Measurements from ENCODE around the gene PREP.
"Not testable (repeated sequence)": the region's sequence is repeated elsewhere in the genome, so short reads cannot be mapped to it uniquely, and the experiment has no call there.

PREP gene

DNA sequence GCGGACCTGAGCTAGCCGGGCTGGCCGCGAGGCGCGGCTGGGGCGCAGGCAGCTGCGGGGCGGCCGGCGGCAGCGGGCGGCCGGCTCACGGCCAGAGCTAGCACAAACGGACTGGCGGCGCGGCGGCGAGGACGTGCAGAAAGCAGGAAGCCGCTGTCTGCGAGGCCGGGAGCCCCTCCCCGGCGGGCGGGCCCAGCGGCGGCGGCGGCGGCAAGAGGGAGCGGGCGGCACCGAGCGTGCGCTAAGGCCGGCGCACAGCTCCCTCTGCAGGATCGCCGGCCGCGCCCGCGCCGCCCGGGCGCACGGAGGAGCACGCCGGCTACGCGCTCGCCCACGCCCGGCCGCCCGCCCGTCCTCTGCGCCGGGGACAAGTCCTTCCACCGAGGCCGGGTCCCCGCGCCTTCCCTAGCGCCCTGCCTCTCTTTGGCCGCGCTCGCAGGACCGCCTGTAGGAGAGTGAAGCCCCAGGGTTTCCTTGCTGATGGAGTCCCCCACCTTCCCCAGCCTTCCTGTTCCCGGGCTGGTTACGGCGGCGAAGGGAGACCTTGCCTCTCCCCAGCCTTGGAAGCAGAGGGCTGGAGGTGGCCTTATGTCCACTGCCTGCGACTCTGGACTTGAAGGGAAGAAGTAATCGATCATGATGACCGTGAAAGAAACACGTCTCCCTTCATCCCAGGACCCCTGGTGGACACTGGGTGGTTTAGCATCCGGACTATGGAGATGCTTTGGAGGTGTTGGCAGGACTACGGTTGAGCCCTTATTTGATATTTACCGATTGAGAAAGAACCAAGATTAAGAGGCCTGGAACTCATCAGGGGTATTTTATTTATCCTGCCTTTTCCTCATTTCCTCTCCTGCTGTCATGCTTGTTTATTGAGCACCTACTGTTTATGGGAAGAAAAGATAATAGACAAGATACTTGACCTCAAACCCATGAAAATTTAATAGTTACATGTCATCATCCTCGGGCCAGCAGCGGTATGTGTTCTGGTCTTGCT, at the start of gene PREP:
Gene PREP, minus strand, starts transcription at position 144 of the 997 bp plus-strand sequence. CDS start 191 bp downstream, outside the sequence.
- peak in 1 of 2 experiments; percentile 25 for DNase-seq

DNA sequence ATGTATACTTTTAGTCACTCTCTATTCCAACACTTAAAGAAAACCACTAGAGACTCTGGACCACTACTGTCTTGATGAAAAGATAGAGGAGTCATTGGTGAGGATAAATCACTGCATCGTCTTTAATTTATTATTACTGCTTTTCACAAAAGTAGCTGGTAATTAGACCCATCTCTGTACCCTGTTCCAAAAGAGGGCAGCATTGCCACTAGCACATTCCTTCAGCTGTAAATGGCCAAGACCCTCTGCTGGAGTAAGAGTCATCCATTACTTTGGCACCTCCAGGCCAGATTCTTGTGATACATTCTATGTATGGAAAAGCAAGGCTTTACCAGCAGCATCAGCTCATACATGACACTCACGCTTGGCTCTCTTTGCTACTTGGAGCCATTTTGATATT, 49.5 kb upstream of the PREP start:
- DNase-seq, result no peak

DNA sequence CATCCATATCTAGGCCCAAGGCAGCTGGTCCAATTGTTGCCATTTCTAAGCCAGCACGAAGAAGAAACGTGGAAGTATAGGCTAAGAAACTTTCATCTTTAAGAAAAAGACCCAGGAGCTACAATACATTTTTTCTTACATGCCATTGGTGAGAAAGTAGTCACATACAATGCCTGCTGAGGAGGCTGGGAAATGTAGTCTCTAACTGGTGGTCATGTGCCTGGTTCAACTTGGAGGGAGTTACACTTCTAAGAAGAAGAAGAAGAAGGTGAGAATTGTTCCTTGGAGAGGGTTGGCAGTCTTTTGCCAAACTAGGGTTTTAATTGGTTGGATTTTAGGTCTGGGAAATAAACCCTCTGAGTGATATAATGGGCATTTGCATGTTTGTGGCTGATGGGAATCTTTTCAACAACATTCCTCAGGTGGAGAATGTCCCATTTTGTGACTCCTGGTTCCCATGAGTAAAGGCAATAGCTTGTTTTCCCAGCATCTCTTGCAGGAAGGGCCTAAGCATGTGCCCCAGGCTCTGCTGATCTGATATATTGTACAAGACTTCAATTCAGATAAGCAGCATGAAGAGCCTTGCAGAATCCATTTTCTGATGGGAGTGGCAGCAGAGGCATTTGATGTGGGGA, 47.0 kb upstream of the PREP start:
- DNase-seq, result no peak

DNA sequence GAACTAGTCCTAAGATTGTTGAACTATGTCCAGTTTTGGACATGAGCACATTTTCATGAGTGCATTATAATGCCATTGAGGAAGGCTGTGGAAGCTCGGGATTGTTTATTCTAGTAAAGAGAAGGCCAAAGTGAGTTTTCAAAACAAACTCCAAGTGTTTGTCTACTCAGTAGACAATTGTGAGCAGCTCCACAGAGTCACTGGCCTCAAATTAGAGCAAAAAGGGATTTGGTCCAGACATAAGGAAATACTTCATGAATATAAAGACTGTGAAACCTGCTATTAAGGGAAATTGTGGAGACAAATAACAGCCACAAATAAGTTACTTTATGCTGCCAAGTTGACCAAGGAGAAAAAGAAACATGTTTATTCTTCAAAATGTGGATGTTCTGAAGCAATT, 42.6 kb upstream of the PREP start:
- DNase-seq, result no peak

DNA sequence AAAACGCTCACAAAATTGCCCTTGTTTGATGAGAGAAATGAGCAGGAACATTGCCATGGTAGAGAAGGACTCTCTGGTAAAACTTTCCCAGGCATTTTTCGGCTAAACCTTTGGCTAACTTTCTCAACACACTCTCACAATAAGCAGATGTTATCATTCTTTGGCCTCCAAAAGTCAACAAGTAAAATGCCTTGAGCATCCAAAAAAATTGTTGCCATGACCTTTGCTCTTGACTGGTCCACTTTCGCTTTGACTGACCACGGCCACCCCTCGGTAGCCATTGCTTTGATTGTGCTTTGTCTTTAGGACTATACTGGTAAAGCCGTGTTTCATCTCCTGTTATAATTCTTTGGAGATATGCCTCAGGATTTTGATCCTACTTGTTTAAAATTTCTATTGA, 41.1 kb upstream of the PREP start:
- DNase-seq, result no peak

DNA sequence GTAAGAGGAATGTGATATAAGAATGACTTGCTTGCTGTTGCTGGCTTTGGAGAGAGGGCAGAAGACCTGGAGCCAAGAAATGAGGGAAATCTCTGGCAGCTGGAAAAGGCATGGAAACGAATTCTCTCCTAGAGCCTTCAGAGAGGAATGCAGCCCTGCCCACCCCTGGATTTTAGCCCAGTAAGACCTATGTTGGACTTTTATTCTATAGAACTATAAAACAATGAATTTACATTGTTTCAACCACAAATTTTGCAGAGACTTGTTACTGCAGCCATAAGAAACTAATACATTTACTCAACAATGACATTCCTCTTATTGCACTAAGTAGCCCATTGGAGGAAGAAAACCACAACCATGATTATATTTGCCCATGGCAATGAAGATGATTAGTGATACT, 39.5 kb upstream of the PREP start:
- DNase-seq, result no peak

DNA sequence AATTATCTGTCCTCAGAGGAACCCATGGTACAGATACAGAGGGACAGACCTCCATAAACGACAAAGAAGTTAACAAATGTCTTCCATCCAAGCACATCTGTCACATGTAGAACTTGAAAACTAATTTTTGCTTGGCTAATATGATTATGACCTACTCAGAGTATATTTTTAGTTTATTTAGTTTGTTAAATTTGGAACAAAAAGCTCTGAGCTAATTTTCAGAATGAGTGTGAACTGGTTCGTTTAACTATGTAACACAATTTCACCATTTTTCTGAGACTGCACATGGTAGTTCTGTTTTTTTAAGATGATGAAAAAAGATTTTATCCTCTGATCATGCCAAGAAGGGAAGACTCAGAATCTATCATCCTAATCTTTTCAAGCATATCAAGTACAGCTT, 34.4 kb upstream of the PREP start:
- DNase-seq, result no peak

DNA sequence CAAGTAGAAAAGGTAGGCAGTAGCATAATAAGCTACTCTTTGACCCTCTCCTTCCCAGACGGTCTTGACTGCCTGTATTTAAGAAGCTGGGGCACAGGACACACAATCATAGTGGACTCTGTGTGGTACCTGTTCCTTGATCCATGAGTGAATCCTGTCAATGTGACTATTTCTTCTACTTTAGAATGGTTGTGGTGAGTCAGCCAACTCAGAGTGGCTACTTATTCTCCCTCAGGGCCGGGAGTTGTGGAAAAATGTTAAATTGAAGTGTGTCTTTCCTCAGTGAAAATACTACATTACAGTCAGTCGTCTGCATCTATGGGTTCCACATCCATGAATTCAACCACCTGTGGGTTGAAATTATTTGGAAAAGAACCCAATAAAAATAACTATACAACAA, 30.8 kb upstream of the PREP start:
- no peak for DNase-seq

DNA sequence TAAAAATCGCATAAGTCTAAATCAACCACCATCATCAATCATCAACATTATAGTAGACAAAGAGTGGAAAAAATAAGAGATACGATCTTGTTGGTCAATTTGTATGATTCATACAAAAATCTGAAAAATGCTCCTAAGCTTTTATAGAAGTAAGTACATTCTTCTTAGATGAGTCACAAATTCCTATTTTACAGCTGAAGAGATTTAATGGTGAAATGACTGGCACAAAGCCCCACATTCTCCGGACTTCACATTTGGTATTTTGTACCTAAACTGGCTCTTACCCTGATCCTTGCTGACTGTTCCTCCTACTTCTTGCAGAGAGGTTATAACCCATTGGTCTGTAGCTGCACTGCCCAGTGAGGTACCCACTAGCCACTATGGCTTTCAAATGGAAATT, 29.9 kb upstream of the PREP start:
- DNase-seq, result no peak

DNA sequence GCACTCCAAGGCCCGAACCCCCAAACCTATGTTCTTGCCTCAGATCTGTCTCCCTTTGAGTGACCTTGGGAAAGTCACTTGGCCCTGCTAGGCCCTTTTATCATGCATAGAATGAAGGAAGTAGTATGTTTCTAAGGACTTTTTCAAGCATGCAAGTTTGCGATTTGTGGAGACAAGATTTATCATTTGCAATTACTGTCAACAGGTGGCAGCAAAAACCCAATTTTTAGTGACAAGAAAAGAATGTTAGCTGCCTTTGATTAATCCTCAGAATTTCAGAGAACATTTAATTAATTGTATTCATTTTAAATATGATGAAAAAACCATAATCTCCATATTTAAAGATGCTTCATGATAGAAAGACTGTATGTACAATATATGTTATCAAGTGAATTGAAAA, 28.3 kb upstream of the PREP start:
- peak in 1 of 2 experiments; percentile 3 for DNase-seq

DNA sequence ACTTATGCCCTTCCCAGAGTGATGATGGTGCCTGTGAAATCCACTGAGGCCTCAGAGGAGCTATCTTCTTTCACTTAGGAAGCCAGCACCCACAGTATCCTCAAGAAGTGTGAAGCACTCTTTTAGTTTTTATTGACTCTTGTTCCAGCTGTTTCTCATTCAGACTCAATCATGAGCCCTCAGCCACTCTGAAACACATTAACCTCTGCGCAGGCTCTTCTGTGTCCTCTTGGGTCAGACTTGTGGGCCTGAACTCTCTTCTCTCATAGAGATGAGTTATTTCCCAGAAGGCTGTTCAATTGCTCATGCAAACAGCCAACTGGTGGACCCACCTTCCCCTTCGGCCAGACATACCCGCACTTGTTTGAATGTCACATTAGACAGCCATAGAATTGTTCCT, 27.8 kb upstream of the PREP start:
- DNase-seq, result no peak

DNA sequence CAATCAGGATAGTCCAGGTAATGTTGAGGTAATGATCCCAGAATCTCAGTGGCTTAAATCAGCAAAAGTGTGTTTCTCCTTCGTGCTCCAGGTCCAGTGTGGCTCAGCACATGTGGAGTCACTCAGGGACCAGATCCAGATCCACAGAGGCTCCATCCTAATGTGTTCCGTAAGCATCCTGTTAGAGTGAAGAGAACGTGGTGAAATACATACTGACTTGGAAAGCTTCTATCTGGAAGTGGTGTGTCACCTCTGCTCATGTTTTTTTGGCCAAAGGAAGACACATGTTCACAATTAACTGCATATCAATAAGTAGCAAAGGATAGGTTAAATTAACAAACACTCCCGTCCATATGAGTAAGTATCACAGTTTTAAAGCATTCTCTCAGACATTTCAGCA, 26.8 kb upstream of the PREP start:
- DNase-seq, result no peak

DNA sequence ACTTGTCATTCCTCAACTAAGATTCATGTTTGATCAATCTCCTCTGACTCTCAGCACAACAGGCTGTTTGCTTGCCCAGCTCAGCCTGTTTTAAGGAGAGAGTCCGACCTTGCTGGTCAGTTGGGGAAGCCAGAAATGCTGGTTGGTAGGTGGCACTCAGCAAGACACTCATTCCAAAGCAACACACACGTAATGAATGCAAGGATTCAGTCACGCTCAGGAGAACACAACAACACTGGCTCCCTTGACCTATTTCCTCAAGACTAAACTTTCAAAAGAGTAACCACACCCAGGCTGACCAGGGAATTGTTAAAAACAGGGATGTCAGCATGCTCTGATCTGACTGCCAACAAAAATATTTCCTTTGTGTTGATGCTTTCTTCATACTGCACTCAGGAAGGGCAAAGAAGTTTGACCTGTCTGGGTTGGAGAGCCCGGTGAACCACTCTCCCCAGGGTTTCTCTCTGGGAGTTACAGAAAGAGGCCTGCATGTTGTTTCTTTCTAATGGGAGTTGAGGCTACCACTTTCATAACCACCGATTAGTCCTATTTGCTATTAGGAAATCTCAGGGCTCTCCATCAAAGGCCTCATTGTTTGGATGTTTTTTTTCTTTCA, 25.6 kb upstream of the PREP start:
- no peak for DNase-seq

DNA sequence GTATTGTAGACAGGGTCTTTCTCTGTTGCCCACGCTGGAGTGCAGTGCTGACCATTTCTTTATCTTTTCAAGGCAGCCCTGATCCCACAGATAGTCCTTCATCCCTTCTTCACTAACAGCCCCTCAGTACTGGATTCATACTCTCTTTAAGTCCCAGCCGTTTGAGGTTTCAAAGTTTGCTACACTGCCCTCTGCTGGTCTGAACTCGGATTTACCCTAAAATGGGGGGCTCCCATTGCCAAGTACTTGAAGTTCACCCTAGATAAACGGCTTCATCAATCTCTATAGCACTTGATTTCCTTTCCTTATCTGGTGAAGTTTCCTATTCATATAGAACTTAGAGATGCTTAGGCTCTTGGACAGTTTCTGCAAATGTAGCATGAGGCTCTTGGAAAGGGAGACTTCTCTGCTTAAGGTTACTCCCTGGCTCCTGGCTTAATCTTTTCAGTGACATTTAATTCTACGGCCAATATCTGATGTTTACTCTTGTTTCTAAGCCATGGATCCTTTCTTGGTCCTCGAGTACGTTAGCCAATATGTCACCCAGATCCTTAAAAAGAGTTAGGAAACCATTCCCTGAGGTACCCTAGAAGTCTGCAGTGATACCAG, 21.4 kb upstream of the PREP start:
- DNase-seq, result no peak

DNA sequence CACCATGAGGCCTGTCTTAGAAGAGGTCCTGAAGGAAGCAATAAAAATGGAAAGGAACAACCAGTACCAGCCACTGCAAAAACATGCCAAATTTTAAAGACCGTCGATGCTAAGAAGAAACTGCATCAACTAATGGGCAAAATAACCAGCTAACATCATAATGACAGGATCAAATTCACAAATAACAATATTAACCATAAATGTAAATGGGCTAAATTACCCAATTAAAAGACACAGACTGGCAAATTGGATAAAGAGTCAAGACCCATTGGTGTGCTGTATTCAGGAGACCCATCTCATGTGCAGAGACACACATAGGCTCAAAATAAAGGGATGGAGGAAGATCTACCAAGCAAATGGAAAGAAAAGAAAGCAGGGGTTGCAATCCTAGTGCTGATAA, 14.1 kb upstream of the PREP start:
- not testable (repeated sequence) for DNase-seq

DNA sequence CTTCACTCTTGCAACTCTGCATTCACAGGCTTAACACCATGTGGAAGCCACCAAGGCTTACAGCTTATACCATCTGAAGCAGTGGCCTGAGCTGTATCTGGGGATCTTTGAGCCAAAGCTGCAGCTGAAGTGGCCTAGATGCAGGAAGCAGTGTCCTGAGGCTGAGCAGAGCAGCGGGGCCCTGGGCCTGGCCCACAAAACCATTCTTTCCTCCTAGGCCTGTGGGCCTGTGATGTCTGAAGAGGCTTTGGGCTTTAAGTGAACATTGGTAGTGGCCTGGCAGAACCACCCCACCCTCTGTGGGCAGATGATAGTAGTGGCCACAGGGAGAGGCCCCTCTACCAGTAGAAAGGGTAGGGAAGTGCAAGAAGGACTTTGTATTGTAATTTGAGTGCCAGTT, 6.9 kb upstream of the PREP start:
- DNase-seq, result no peak

DNA sequence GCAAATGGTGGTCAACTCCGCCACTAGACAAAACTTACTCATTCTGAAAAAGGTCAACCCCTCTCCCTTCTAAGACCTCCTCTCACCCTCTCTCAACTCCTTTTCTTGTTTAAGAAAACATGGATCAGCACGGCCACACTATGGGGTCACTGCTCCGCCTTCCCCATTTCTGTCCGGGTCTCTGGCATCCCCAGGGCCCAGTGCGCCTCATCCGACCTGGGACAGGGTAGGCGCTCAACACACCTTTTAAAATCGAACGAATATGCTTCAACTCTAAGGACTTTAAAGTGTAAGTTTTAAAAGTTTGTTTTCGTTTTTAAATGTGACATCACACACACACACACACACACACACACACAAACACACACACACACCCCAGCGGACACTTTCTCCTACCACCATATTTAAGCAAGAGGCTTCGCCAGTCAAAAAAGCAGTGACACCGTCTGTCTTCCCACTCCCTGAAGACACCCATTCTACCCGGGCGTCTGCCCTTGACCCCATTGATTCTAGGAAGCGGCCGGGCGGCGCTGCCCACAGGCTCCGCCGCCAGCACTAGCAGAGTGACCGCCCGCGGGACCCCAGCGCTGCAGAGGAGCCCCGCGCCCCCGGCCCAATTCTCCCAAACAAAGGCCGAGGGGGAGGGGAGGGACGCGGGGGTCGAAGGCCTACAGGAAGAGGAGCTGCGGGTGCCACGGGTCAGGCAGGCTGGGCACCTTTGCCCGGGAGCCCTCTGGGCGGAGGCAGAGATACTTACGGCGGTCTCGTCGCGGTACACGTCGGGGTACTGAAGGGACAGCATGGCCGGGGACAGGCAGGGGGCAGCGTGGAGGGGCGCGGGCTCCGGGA, 568 bp downstream of the PREP start:
- DNase-seq, result no peak

DNA sequence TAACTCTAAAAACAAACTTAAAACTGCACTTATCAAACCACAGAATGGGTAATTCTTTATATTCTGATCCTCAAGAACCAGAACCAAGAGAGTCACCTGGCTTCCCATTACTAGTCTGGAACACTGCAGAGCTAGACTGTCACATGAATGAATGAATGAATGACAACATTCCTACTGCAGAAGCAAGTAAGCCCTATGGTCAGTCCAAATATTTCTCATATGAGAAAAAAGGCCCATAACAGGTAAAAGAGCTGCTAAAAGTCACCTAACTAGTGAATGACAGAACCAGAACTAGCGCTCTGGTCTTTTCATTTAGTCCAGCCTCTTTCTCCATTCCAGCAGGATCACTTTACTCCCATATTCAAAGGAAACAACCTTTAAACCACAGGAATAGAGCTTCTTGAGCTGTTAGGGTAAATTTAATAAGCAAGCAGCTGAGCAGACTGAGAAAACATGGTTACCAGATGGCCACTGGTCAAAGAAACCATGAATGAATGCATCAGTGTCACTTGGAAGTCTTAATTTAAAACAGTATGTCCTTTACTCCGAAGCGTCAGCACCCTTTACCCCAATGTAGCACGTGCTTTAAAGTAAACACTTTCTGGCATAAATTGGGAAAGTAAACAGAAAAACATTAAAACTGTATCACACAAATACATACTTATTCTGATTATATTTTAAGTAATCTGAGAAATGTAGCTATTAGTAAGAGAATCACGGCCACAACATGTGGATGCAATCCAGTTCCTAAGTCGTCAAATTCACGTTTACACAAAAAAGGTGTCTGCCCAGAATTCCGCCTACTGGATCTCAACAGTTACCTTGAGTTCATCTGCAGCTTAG, 1.4 kb downstream of the PREP start:
- no peak for DNase-seq

DNA sequence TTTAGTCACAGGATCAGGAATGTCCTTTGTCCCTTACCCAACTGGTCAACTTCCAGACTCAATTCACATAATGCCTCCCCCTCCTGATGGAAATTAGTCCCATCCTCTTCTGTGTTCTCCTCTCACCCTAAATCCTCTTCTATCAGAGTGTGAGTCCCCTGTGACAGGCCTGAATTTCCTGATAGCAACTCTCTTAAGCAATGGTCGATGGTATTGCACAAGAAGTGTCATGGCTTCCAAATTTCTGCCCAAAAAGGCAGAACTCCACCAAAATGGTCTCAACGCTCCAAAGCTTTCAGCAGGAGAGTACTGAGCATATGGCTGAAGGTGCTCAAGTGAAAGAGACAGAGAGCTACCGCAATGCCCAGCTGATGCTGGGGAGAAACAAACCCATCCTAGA, 2.4 kb downstream of the PREP start:
- DNase-seq, result no peak

DNA sequence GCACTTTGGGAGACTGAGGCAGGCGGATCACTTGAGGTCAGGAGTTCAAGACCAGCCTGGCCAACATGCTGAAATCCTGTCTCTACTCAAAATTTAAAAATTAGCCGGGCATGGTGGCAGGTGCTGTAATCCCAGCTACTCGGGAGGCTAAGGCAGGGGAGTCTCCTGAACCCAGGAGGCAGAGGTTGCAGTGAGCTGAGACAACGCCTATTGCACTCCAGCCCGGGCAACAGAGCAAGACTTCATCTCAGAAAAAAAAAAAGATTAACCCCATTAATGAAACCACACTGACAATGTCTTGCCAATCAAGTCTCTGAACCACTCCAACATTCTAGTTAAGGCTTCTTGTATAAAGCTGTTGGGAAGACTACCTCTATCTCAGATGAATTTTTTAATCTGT, 4.0 kb downstream of the PREP start:
- DNase-seq, result no peak

DNA sequence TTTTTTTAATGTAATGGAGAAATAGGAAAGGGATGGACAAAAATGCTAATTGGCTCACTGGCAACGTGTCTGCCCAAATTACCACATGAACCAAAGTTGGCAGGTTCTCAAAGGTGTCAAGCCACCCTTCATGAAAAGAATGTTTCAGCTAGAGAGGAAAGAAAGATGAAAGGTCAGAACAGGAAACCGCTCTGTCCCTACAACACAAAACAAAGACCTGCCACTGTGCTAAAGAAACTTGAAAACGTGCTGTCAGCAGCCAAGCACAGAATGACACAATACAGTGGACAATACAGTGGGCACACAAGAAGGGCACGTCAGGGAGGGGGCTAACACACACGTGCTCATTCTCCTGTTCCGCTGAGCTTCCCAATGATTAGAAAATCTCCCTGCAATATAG, 4.9 kb downstream of the PREP start:
- no peak for DNase-seq

DNA sequence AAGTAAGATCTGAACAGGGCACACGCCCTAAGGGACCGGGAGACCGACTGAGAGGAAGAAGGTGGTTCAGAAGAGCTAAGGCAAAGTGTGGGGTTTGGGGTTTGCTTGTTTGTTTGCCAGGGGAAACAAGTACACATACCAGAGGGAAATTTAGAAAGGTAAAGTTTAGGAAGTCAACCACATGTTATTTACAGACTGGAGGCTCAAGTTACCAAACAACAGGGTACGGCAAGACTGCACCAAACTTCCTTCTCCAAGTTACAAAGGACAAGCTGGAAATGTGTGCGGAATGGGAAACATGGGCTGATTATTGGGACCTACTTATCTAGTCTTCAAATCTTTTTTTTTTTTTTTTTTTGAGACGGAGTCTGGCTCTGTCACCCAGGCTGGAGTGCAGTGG, 11.2 kb downstream of the PREP start:
- DNase-seq, result no peak

Data from cerebellar nuclear complex (tissue), 1 donor.